HL-60 (cell line): ENCODE data around the gene PIGX.
A peak's percentile ranks its signal among the peaks of the same experiment; 100 is the strongest.

Source experiments
- DNase-seq, 2 experiments: peaks; one replicate each; pipeline ENCODE4 v3.0.0-alpha.2; 2010 to 2020; ENCODE audit warnings: low read depth in 1 of 2, low spot score in 1 of 2
- H3K27ac ChIP-seq: fragments of 250-450 bp; sonication (Bioruptor Pico); replicated peaks from 2 replicates; pipeline ENCODE4 v1.5.1; 2020; ENCODE audit warnings: mild to moderate bottlenecking, moderate library complexity
- H3K27me3 ChIP-seq: fragments of 250-450 bp; sonication (Bioruptor Pico); 2 replicates; pipeline ENCODE4 v1.5.1; 2021; ENCODE audit warnings: mild to moderate bottlenecking, moderate library complexity; ENCODE audit not compliant: insufficient read depth, poor library complexity, severe bottlenecking
- H3K4me3 ChIP-seq: replicated peaks from 2 replicates; pipeline ENCODE4 v1.5.1; 2011; ENCODE audit warnings: mild to moderate bottlenecking, control low read depth, low read length; ENCODE audit not compliant: insufficient read depth
- CTCF ChIP-seq: IDR thresholded peaks from one replicate; pipeline ENCODE4 v1.5.1; 2011; ENCODE audit warnings: low read length, control low read depth, inconsistent platforms; ENCODE audit not compliant: insufficient read depth
- GABPA ChIP-seq: IDR thresholded peaks from 2 replicates; pipeline ENCODE4 v1.6.1; 2012; ENCODE audit warnings: low read depth
- POLR2AphosphoS5 ChIP-seq: IDR thresholded peaks from 2 replicates; pipeline ENCODE4 v1.6.1; 2012; ENCODE audit warnings: low read depth
- SPI1 ChIP-seq: IDR thresholded peaks from 2 replicates; pipeline ENCODE4 v1.6.1; 2012; ENCODE audit warnings: low read depth, mild to moderate bottlenecking, borderline replicate concordance
- TF ChIP-seq, protein P1 (sequence below): IDR thresholded peaks from 2 replicates; pipeline ENCODE4 v1.6.1; 2012; ENCODE audit warnings: low read depth; ENCODE audit not compliant: insufficient replicate concordance

PIGX gene

DNA sequence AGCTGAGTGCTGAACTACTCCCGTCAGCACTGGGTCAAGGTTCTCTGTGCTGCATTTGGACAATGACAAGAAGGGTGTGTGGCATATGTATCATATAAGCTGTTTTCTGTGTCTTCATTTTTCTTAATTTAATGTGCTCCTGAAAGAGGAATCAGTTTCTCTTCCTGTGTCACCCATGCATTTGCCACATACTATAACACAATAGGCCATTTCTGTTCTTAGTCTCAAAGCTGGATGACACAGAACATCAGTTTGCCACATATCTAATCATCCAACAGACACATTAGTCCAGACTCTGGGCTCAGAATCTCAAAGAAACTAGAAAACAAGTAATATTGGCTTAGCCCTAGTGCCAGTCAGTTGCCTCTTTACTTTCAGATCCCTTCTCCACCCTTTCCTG, 34.2 kb upstream of the PIGX start:
- no peak overlapping the region for H3K27ac ChIP-seq

GRCh38 chr3:196684548-196685407, 27.4 kb upstream of the PIGX start:
- TF ChIP-seq CTCF (peak; percentile 83), POLR2AphosphoS5 (peak; percentile 41; the same call in 1 of the 2 replicates)
- TF ChIP-seq, protein P1, sequence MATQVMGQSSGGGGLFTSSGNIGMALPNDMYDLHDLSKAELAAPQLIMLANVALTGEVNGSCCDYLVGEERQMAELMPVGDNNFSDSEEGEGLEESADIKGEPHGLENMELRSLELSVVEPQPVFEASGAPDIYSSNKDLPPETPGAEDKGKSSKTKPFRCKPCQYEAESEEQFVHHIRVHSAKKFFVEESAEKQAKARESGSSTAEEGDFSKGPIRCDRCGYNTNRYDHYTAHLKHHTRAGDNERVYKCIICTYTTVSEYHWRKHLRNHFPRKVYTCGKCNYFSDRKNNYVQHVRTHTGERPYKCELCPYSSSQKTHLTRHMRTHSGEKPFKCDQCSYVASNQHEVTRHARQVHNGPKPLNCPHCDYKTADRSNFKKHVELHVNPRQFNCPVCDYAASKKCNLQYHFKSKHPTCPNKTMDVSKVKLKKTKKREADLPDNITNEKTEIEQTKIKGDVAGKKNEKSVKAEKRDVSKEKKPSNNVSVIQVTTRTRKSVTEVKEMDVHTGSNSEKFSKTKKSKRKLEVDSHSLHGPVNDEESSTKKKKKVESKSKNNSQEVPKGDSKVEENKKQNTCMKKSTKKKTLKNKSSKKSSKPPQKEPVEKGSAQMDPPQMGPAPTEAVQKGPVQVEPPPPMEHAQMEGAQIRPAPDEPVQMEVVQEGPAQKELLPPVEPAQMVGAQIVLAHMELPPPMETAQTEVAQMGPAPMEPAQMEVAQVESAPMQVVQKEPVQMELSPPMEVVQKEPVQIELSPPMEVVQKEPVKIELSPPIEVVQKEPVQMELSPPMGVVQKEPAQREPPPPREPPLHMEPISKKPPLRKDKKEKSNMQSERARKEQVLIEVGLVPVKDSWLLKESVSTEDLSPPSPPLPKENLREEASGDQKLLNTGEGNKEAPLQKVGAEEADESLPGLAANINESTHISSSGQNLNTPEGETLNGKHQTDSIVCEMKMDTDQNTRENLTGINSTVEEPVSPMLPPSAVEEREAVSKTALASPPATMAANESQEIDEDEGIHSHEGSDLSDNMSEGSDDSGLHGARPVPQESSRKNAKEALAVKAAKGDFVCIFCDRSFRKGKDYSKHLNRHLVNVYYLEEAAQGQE = no peak
- no peak overlapping the region for H3K4me3 ChIP-seq
- no peaks in the 10 kb centered on the region for H3K27me3 ChIP-seq
- DNase-seq = peak in 1 of 2 experiments; percentile 85
- H3K27ac ChIP-seq = peak overlapping the region; percentile 52

More for the DNA sequence above, 34.2 kb upstream of the PIGX start:
- TF ChIP-seq, protein P1 = no peak
- no peak for TF ChIP-seq POLR2AphosphoS5
- no peak for TF ChIP-seq CTCF
- no peak for TF ChIP-seq SPI1
- no peak for TF ChIP-seq GABPA
- H3K27me3 ChIP-seq = no peaks in the 10 kb centered on the region
- H3K4me3 ChIP-seq = no peak overlapping the region
- no peak for DNase-seq

GRCh38 chr3:196686436-196686835, 25.7 kb upstream of the PIGX start:
- H3K27ac ChIP-seq = peak overlapping the region; percentile 75

More at GRCh38 chr3:196686436-196686835, 25.7 kb upstream of the PIGX start:
- Histone ChIP-seq H3K4me3 (no peak overlapping the region), H3K27me3 (no peaks in the 10 kb centered on the region)
- no peak for TF ChIP-seq SPI1
- no peak for TF ChIP-seq GABPA
- no peak for TF ChIP-seq CTCF
- DNase-seq = no peak
